ENCODE data around the gene RIMS1. TPM values are rescaled to one million over a fixed set of nuclear protein-coding genes. Genes with fewer than 3 reads are reported as not detected.

Gene RIMS1
- total and polyA plus RNA-seq, 2 donors, result 0.67 to 21.0 TPM

DNA sequence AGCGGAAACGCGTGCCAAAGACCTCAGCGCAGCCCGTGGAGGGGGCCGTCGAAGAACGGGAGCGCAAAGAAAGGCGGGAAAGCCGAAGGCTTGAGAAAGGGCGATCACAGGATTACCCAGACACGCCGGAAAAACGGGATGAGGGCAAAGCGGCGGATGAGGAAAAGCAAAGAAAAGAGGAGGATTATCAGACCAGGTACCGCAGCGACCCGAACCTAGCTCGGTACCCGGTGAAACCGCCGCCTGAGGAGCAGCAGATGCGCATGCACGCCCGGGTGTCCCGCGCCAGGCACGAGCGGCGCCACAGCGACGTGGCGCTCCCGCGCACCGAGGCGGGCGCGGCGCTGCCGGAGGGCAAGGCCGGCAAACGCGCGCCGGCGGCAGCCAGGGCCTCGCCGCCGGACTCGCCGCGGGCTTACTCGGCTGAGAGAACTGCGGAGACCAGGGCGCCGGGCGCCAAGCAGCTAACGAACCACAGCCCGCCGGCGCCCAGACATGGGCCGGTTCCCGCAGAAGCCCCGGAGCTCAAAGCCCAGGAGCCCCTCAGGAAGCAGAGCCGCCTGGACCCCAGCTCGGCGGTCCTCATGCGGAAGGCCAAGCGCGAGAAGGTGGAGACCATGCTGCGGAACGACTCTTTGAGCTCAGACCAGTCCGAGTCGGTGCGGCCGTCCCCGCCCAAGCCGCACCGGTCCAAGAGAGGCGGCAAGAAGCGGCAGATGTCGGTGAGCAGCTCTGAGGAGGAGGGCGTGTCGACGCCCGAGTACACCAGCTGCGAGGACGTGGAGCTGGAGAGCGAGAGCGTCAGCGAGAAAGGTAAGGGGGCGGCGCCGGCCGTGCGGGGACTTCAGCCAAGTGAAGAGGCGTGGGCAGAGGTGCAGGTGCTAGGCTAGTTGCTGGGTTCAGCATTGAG is 296.2 kb downstream of the RIMS1 start:
- H3K4me1 ChIP-seq (ENCODE audit: insufficient read depth), result no peaks in the 10 kb centered on the region
- whole genome bisulfite sequencing, result 3% methylated on average over 100 of the region's 100 CpGs
- DNase-seq (ENCODE audit: extremely low spot score), result peak; percentile 6
- no peak overlapping the region for H3K27ac ChIP-seq (ENCODE audit: low read depth)
- no peaks in the 10 kb centered on the region for H3K36me3 ChIP-seq (ENCODE audit: insufficient read depth)
- peak overlapping the region; percentile 29 for H3K4me3 ChIP-seq (ENCODE audit: low read depth, low read length)

- no peak overlapping the region for H3K27ac ChIP-seq (ENCODE audit: low read depth)
- DNase-seq (ENCODE audit: extremely low spot score), result no peak
- H3K36me3 ChIP-seq (ENCODE audit: insufficient read depth), result no peaks in the 10 kb centered on the region
- 80% methylated on average over 2 of the region's 2 CpGs for WGBS
- no peak overlapping the region for H3K4me3 ChIP-seq (ENCODE audit: low read depth, low read length)
- H3K4me1 ChIP-seq (ENCODE audit: insufficient read depth), result no peaks in the 10 kb centered on the region
Measured at GRCh38 chr6:72203983-72204382, 317.6 kb downstream of the RIMS1 start.

- DNase-seq (ENCODE audit: extremely low spot score), result no peak
- Histone ChIP-seq H3K27ac (ENCODE audit: low read depth) (no peak overlapping the region), H3K36me3 (ENCODE audit: insufficient read depth) (no peaks in the 10 kb centered on the region), H3K4me1 (ENCODE audit: insufficient read depth) (no peaks in the 10 kb centered on the region), H3K4me3 (ENCODE audit: low read depth, low read length) (no peak overlapping the region)
Measured at GRCh38 chr6:72205500-72205899, 319.1 kb downstream of the RIMS1 start.

GRCh38 chr6:72206606-72207005 is 320.3 kb downstream of the RIMS1 start:
- 76% methylated on average over 3 of the region's 3 CpGs for WGBS

GRCh38 chr6:72212686-72213085 is 326.3 kb downstream of the RIMS1 start:
- Histone ChIP-seq H3K36me3 (ENCODE audit: insufficient read depth) (no peaks in the 10 kb centered on the region), H3K27ac (ENCODE audit: low read depth) (no peak overlapping the region), H3K4me1 (ENCODE audit: insufficient read depth) (no peaks in the 10 kb centered on the region), H3K4me3 (ENCODE audit: low read depth, low read length) (no peak overlapping the region)
- WGBS, result 66% methylated on average over 3 of the region's 3 CpGs
- DNase-seq (ENCODE audit: extremely low spot score), result no peak

More at GRCh38 chr6:72206606-72207005, 320.3 kb downstream of the RIMS1 start:
- H3K4me3 ChIP-seq (ENCODE audit: low read depth, low read length), result no peak overlapping the region
- H3K4me1 ChIP-seq (ENCODE audit: insufficient read depth), result no peaks in the 10 kb centered on the region
- DNase-seq (ENCODE audit: extremely low spot score), result no peak
- no peaks in the 10 kb centered on the region for H3K36me3 ChIP-seq (ENCODE audit: insufficient read depth)
- no peak overlapping the region for H3K27ac ChIP-seq (ENCODE audit: low read depth)

DNA sequence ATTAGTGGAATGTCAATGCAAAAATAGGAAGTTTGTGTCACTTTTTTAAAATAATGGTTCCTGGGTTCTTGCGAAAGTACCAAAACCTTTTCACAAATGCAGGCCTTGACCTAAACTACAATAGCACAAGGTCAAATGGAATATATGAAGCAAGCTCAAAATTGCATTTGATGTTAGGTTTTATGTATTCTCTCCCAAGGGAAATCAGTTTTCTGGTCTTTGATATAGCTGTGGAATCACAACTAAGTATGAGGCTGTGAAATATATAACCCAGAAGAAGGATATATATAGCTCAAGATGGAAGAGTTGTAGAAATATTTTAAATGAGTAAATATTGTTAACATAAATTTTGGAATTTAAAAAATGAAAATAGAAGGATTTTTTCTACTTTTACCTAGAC is 327.3 kb downstream of the RIMS1 start:
- no peak for DNase-seq (ENCODE audit: extremely low spot score)
- WGBS, result 94% methylated on average over 1 of the region's 1 CpG
- Histone ChIP-seq H3K36me3 (ENCODE audit: insufficient read depth) (no peaks in the 10 kb centered on the region), H3K4me1 (ENCODE audit: insufficient read depth) (no peaks in the 10 kb centered on the region), H3K4me3 (ENCODE audit: low read depth, low read length) (no peak overlapping the region), H3K27ac (ENCODE audit: low read depth) (no peak overlapping the region)

- peak; percentile 20 for DNase-seq (ENCODE audit: extremely low spot score)
- Histone ChIP-seq H3K4me3 (ENCODE audit: low read depth, low read length) (no peak overlapping the region), H3K36me3 (ENCODE audit: insufficient read depth) (no peaks in the 10 kb centered on the region), H3K27ac (ENCODE audit: low read depth) (no peak overlapping the region), H3K4me1 (ENCODE audit: insufficient read depth) (no peaks in the 10 kb centered on the region)
- WGBS, result 48% methylated on average over 4 of the region's 4 CpGs
Measured at GRCh38 chr6:72216222-72217068, 330.1 kb downstream of the RIMS1 start.

- H3K4me1 ChIP-seq (ENCODE audit: insufficient read depth), result no peaks in the 10 kb centered on the region
- H3K36me3 ChIP-seq (ENCODE audit: insufficient read depth), result no peaks in the 10 kb centered on the region
- WGBS, result 91% methylated on average over 2 of the region's 2 CpGs
- DNase-seq (ENCODE audit: extremely low spot score), result no peak
- H3K27ac ChIP-seq (ENCODE audit: low read depth), result no peak overlapping the region
- H3K4me3 ChIP-seq (ENCODE audit: low read depth, low read length), result no peak overlapping the region
Measured at GRCh38 chr6:72217626-72218025, 331.3 kb downstream of the RIMS1 start.

DNA sequence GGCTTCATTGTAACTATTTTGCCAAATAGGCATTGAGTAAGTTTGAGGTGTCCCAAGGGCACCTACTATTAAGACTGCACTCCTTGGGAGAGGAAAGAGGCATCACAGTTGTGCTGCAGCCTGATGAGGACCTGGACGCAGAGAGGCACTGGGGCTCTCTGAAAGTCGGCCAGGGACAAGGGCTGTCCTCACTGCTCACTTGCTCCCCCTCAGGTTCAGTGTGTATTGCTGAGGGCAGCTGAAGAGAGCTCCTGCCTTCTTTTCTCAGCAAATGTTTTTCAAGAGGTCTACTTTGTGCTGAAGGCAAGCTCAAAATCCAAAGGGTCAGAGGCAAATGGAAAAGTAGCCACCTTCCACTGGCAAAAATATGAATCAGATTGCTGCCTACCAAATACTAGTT is 331.8 kb downstream of the RIMS1 start:
- no peak overlapping the region for H3K27ac ChIP-seq (ENCODE audit: low read depth)
- H3K4me1 ChIP-seq (ENCODE audit: insufficient read depth), result no peaks in the 10 kb centered on the region
- WGBS, result 25% methylated on average over 2 of the region's 2 CpGs
- no peaks in the 10 kb centered on the region for H3K36me3 ChIP-seq (ENCODE audit: insufficient read depth)
- no peak for DNase-seq (ENCODE audit: extremely low spot score)
- H3K4me3 ChIP-seq (ENCODE audit: low read depth, low read length), result no peak overlapping the region

- H3K4me3 ChIP-seq (ENCODE audit: low read depth, low read length), result no peak overlapping the region
- DNase-seq (ENCODE audit: extremely low spot score), result no peak
- no peaks in the 10 kb centered on the region for H3K4me1 ChIP-seq (ENCODE audit: insufficient read depth)
- no peak overlapping the region for H3K27ac ChIP-seq (ENCODE audit: low read depth)
- H3K36me3 ChIP-seq (ENCODE audit: insufficient read depth), result no peaks in the 10 kb centered on the region
Measured at GRCh38 chr6:72219536-72219935, 333.2 kb downstream of the RIMS1 start.

DNA sequence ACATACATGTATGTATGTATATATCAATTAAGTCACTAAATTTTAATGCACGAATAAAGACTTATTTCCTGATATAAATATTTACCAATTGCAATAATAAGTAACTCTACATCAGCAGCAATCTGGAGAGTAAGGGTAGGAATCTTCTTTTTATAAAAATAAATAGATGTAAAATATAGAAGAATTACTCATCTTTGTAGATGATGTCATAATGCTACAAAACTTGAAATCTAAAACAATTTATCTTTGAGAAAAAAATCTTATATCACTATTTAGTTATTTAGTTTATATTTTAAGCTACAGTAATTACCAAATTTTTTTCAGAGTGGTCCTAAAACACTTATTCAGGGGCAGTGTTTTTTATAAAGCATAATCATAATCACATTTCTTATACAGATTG is 351.7 kb downstream of the RIMS1 start:
- Histone ChIP-seq H3K4me3 (ENCODE audit: low read depth, low read length) (no peak overlapping the region), H3K4me1 (ENCODE audit: insufficient read depth) (no peaks in the 10 kb centered on the region), H3K27ac (ENCODE audit: low read depth) (no peak overlapping the region), H3K36me3 (ENCODE audit: insufficient read depth) (no peaks in the 10 kb centered on the region)
- DNase-seq (ENCODE audit: extremely low spot score), result no peak
- WGBS, result 28% methylated on average over 1 of the region's 1 CpG

DNA sequence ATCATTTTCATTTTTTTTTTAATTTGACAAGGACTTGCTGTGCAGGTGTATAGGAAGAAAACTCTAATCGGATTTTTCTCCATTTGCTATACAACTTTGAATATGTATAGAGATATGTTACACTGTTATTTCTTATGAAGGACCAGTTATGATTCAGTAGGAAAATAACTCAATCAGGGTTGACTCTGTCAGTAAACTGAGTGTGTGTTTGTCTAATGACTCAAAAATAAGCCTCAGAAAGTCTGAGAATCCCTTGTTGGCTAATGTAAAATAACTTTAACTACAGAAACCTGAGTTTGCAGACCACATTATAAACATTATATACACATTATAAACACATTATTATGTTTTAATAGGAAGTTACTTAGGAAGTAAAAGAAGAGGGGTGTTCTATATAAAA is 352.6 kb downstream of the RIMS1 start:
- Histone ChIP-seq H3K4me1 (ENCODE audit: insufficient read depth) (no peaks in the 10 kb centered on the region), H3K36me3 (ENCODE audit: insufficient read depth) (no peaks in the 10 kb centered on the region)
- WGBS, result 92% methylated on average over 1 of the region's 1 CpG

GRCh38 chr6:72245565-72245964 is 359.2 kb downstream of the RIMS1 start:
- DNase-seq (ENCODE audit: extremely low spot score), result no peak
- 49% methylated on average over 2 of the region's 2 CpGs for WGBS
- Histone ChIP-seq H3K27ac (ENCODE audit: low read depth) (no peak overlapping the region), H3K4me3 (ENCODE audit: low read depth, low read length) (no peak overlapping the region), H3K4me1 (ENCODE audit: insufficient read depth) (no peaks in the 10 kb centered on the region), H3K36me3 (ENCODE audit: insufficient read depth) (no peaks in the 10 kb centered on the region)

More for the DNA sequence above, 352.6 kb downstream of the RIMS1 start:
- no peak for DNase-seq (ENCODE audit: extremely low spot score)
- no peak overlapping the region for H3K27ac ChIP-seq (ENCODE audit: low read depth)
- H3K4me3 ChIP-seq (ENCODE audit: low read depth, low read length), result no peak overlapping the region

- H3K27ac ChIP-seq (ENCODE audit: low read depth), result no peak overlapping the region
- 91% methylated on average over 4 of the region's 4 CpGs for WGBS
- no peak overlapping the region for H3K4me3 ChIP-seq (ENCODE audit: low read depth, low read length)
- no peak for DNase-seq (ENCODE audit: extremely low spot score)
- H3K4me1 ChIP-seq (ENCODE audit: insufficient read depth), result no peaks in the 10 kb centered on the region
- no peaks in the 10 kb centered on the region for H3K36me3 ChIP-seq (ENCODE audit: insufficient read depth)
Measured at GRCh38 chr6:72246926-72247325, 360.6 kb downstream of the RIMS1 start.

Measured in urinary bladder (tissue), 4 donors.